Measurements from ENCODE around the gene GRID1. TPM values are rescaled to one million over a fixed set of nuclear protein-coding genes. Genes with fewer than 3 reads are reported as not detected.

The GRID1 gene
- total RNA-seq, 1 donor from 2014 or later: 0.60 TPM

DNA sequence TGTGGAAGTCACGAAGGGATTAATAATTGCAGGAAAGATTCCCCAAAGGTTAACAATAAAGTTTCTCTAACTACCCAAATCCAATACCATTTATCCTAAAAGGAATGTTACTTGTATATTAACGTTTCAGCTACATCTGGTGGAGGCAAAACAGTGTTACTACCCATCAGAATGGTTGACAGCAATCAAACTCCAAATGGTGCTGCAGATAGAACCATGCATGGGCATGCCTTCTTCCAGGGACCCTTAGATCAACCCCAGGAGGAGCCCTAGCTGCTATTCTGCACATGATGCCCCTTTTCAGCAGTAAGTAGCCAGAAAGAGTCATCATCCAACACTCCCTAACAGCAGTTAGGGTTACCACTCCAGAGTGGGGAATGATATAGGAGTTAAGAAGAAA is 336.3 kb downstream of the GRID1 start:
- TF ChIP-seq, protein P1, sequence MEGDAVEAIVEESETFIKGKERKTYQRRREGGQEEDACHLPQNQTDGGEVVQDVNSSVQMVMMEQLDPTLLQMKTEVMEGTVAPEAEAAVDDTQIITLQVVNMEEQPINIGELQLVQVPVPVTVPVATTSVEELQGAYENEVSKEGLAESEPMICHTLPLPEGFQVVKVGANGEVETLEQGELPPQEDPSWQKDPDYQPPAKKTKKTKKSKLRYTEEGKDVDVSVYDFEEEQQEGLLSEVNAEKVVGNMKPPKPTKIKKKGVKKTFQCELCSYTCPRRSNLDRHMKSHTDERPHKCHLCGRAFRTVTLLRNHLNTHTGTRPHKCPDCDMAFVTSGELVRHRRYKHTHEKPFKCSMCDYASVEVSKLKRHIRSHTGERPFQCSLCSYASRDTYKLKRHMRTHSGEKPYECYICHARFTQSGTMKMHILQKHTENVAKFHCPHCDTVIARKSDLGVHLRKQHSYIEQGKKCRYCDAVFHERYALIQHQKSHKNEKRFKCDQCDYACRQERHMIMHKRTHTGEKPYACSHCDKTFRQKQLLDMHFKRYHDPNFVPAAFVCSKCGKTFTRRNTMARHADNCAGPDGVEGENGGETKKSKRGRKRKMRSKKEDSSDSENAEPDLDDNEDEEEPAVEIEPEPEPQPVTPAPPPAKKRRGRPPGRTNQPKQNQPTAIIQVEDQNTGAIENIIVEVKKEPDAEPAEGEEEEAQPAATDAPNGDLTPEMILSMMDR (IDR thresholded peaks at IDR 0.05): no peak
- Mint-ChIP-seq H3K4me3 (ENCODE audit: unreplicated experiment) (no peak overlapping the region), H3K36me3 (ENCODE audit: low read depth) (no peaks in the 10 kb centered on the region), H3K9me3 (ENCODE audit: low read depth) (peaks cover 16% of the 10 kb centered on the region), H3K4me1 (ENCODE audit: low read depth) (no peaks in the 10 kb centered on the region), H3K27ac (ENCODE audit: unreplicated experiment) (no peak overlapping the region), H3K27me3 (ENCODE audit: low read depth) (no peaks in the 10 kb centered on the region)
- DNase-seq (ENCODE audit: low spot score): no peak

DNA sequence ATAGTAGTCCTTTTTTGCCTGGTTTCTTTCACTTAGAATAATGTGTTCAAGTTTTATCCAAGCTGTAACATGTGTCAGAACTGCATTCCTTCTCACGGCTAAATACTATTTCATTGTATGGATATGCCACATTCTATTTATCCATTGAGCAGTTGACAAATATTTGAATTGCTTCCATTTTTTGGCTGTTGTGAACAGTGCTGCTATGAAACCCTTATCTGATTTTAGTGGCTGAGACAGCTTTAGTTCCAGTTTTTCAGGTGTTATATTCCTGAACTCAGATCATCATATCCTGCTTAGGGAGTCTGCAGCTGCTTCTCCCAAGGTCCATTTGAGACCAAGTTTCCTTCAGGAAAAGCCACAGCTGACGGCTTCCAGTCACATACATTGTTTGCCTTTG is 339.2 kb downstream of the GRID1 start:
- peaks cover 1% of the 10 kb centered on the region for H3K36me3 Mint-ChIP-seq (ENCODE audit: low read depth)
- DNase-seq (ENCODE audit: low spot score): no peak
- TF ChIP-seq, protein P1 (IDR thresholded peaks at IDR 0.05): no peak
- H3K4me3 Mint-ChIP-seq (ENCODE audit: unreplicated experiment): no peak overlapping the region
- H3K27me3 Mint-ChIP-seq (ENCODE audit: low read depth): no peaks in the 10 kb centered on the region
- no peaks in the 10 kb centered on the region for H3K4me1 Mint-ChIP-seq (ENCODE audit: low read depth)
- no peak overlapping the region for H3K27ac Mint-ChIP-seq (ENCODE audit: unreplicated experiment)
- peaks cover 16% of the 10 kb centered on the region for H3K9me3 Mint-ChIP-seq (ENCODE audit: low read depth)

DNA sequence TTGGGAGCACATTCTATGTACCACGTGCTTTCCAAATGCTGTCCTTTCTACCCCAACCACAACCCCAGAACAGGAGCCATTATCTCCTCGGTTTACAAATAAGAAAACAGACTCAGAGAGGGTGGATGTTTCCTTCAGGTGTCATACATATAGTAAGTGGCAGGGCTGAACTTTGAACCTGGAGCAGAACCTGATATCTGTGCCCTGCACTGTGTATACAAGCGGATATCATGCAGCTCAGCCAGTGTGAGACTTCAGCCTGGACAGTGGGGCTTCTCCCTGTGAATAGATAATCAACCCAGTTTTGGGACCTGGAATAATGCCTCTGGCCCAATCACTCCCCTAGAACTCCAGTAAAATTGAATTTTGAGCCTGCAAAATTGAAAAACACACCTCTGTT is 341.1 kb downstream of the GRID1 start:
- H3K4me1 Mint-ChIP-seq (ENCODE audit: low read depth): no peaks in the 10 kb centered on the region
- H3K9me3 Mint-ChIP-seq (ENCODE audit: low read depth): peaks cover 7% of the 10 kb centered on the region
- DNase-seq (ENCODE audit: low spot score): no peak
- TF ChIP-seq, protein P1 (IDR thresholded peaks at IDR 0.05): no peak
- H3K4me3 Mint-ChIP-seq (ENCODE audit: unreplicated experiment): no peak overlapping the region
- no peak overlapping the region for H3K27ac Mint-ChIP-seq (ENCODE audit: unreplicated experiment)
- peaks cover 1% of the 10 kb centered on the region for H3K36me3 Mint-ChIP-seq (ENCODE audit: low read depth)
- no peaks in the 10 kb centered on the region for H3K27me3 Mint-ChIP-seq (ENCODE audit: low read depth)

DNA sequence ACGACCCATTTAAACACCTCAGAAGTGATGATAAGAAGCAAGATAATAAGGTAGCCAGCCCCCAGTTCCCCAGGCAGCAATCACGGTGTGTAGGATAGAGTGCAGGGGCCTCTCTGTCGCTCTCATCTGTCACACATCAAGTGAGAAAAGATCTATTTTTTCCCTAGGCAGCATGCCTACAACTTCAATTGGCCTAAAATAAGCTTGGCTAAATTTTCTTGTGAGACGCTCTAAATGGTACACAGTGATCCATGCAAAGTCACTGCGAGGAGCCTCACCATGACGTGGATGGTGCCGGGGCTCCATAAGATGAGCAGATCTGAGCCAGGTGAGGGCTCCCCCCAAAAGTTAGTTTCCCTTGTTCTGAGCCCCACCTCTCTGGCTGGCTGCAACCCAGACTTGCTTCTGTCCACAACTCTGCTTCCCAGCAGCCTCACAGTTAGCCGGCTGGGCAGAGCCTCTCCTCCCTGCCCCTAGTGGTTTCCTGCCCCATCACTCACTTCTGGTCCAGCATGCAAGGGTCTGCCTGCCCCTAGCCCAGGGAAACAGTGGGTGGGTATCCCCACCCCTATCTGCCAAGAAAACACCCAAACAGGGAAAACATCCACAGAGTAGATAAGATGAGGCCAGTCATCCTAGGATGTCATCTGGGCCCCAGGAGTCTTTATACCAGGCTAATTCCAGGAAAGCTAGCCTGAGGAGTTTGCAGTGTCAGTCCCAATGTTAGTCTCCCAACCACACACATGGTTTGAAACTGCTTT is 342.1 kb downstream of the GRID1 start:
- no peaks in the 10 kb centered on the region for H3K9me3 Mint-ChIP-seq (ENCODE audit: low read depth)
- H3K27ac Mint-ChIP-seq (ENCODE audit: unreplicated experiment): no peak overlapping the region

DNA sequence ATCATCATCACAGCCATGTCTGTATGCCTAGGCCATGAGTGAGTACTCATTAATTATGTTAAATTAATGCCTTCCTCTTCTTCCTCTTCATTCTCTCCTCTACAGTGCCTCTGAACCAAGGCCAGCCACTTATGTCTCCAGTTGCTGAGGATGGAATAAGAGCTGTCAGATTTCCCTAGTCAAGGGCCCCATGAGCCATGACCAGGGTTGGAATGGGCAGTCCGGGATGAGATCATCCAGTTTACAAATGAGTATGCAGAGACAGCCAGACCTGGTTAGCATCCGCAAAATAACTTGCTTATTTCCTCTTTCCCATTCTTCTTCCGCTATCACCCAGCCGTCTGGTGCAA is 342.7 kb downstream of the GRID1 start:
- Mint-ChIP-seq H3K4me3 (ENCODE audit: unreplicated experiment) (no peak overlapping the region), H3K9me3 (ENCODE audit: low read depth) (no peaks in the 10 kb centered on the region)
- no peak for DNase-seq (ENCODE audit: low spot score)

More for the DNA sequence above, 342.1 kb downstream of the GRID1 start:
- TF ChIP-seq, protein P1 (IDR thresholded peaks at IDR 0.05): no peak
- no peak for DNase-seq (ENCODE audit: low spot score)
- no peaks in the 10 kb centered on the region for H3K4me1 Mint-ChIP-seq (ENCODE audit: low read depth)
- H3K4me3 Mint-ChIP-seq (ENCODE audit: unreplicated experiment): no peak overlapping the region
- no peaks in the 10 kb centered on the region for H3K27me3 Mint-ChIP-seq (ENCODE audit: low read depth)
- H3K36me3 Mint-ChIP-seq (ENCODE audit: low read depth): peaks cover 1% of the 10 kb centered on the region

More for the DNA sequence above, 342.7 kb downstream of the GRID1 start:
- Mint-ChIP-seq H3K4me1 (ENCODE audit: low read depth) (no peaks in the 10 kb centered on the region), H3K27ac (ENCODE audit: unreplicated experiment) (no peak overlapping the region), H3K36me3 (ENCODE audit: low read depth) (peaks cover 1% of the 10 kb centered on the region), H3K27me3 (ENCODE audit: low read depth) (no peaks in the 10 kb centered on the region)
- TF ChIP-seq, protein P1 (IDR thresholded peaks at IDR 0.05): no peak
